ENCODE results near the gene CNGA2. TPM values are rescaled to one million over a fixed set of nuclear protein-coding genes. Genes with fewer than 3 reads are reported as not detected.

CNGA2 gene
- total RNA-seq, 1 experiment from 2014 or later, result not detected

GRCh38 chrX:151793886-151794285 lies 59.3 kb downstream of the CNGA2 start:
- no peak for DNase-seq (ENCODE audit: extremely low read depth, low read depth)

Other genes with a start within 250 kb of the CNGA2 start
- not detected in 2 replicates for gene PASD1, start 171.1 kb upstream of the CNGA2 start, total RNA-seq (2014; rRNA removed; shearing (Covaris generic))
- not detected in 2 replicates for gene PRRG3, start 39.3 kb upstream of the CNGA2 start, total RNA-seq (2014; rRNA removed; shearing (Covaris generic))
- gene FATE1, start 18.7 kb upstream of the CNGA2 start, total RNA-seq (2014; rRNA removed; shearing (Covaris generic)), result not detected in 2 replicates
- not detected in 2 replicates for gene MAGEA4, start 178.1 kb downstream of the CNGA2 start, total RNA-seq (2014; rRNA removed; shearing (Covaris generic))
- 26.6 and 45.3 TPM in 2 replicates for gene GABRE, start 239.9 kb downstream of the CNGA2 start, total RNA-seq (2014; rRNA removed; shearing (Covaris generic))